RCC 7860 (cell line): ENCODE results near the gene MX2.

Source experiments
- DNase-seq: peaks from one replicate; pipeline ENCODE4 v3.0.0-alpha.2; 2015; ENCODE audit warnings: low spot score
- FAIRE-seq: peaks from 2 replicates; lab custom pipeline; 2012; peaks lifted over from hg19 to GRCh38; lab: Jason Lieb, UNC

The MX2 gene

DNA sequence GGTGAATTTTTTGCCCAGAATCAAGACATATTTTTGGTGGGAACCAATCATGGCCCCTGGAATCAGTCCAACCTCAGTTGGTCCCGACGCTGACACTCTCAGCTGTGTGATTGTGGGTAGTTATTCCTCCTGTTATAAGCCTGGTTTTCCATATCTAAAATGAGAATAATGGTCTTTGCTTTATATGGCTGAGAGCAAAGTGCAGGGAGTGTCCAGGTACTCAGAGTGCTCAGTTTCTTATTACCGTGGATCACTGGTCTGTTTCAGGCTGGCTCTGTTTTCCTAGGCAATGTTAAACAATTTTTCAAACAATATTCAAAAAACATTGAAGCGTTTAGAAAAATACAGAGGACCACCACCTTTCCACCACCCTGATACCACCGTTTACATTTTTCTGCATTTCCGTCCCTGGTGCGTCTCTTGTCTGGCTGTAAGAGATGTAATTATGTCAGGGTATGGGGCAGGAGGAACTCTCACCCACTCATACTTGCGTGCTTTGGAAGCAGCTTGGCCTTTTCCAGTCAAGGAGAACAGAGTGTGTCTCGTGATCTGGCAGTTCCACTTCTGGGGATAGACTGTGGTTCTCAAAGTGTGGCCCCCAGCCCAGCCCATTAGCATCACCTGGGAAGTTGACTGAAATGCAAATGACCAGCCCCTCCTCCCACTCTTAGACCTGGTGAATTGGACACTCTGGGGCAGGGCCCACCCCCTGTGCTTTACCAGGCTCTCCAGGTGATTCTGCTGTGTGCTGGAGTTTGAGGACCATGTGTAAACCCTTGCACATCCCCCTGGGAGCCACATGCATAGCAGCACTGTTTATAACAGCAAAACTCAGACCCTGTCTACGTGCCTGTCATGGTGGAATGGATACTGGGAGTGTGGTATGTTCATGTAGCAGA is 71.0 kb downstream of the MX2 start:
- FAIRE-seq: no peak

DNA sequence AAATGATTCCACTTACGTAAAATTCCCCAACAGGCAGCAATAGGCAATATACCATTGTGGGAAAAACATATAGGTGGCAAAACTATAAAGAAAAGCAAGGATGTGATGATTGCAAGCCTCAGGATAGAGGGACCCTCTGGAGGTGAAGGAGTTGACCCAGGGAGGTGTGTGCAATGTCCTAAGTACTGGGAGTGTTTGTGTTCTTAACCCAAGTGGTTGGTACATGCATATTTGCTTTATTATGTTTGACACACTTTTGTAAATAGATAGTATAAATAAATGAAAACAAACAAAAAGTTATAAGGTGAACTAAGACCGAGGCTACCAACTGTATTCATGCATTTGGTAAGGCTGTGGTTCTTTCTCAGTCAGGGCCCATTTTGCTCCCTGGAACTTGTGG is 71.7 kb downstream of the MX2 start:
- FAIRE-seq (no peak), DNase-seq (no peak)

More for the DNA sequence above, 71.0 kb downstream of the MX2 start:
- DNase-seq: no peak

GRCh38 chr21:41435706-41436105 is 73.9 kb downstream of the MX2 start:
- DNase-seq: no peak
- FAIRE-seq: no peak

GRCh38 chr21:41437729-41438128 is 75.9 kb downstream of the MX2 start:
- no peak for FAIRE-seq
- DNase-seq: no peak

DNA sequence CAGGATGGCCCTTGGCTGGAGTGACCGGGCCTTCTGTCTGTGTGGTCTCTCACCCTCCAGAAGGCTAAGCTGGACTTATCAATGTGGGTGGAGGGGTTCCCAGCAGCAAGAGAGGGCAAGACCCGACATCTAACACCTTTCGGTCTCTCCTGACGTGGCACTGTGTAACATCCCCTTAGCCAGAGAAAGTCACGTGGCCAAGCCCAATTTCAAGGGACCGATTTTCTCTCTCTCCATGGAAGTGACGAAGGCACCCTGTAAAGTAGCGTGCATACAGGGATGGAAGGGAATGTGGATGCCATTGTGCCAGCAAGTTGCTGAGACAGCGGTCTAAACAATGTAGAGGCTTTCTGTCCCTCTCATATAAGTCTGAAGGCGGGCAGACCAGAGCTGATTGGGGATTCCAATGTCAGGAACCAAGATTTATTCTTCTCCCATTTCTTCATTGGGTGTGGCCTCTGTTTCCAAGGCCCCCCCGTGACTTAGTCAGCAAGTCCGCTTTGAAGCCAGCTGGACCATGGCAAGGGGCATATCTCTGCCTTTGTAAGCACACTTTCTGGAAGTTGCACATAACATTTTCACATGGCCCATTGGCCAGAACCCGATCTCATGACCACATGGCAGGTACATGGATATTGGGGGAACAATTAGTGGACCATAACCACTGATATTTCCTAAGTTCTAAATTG is 76.7 kb downstream of the MX2 start:
- DNase-seq: no peak

GRCh38 chr21:41439248-41439647 is 77.4 kb downstream of the MX2 start:
- DNase-seq: no peak
- FAIRE-seq: no peak

More for the DNA sequence above, 76.7 kb downstream of the MX2 start:
- FAIRE-seq: no peak

- no peak for DNase-seq
- FAIRE-seq: no peak
These were observed 79.7 kb downstream of the MX2 start for GRCh38 chr21:41441546-41441945.

- FAIRE-seq: no peak
- DNase-seq: no peak
These were observed 80.8 kb downstream of the MX2 start for GRCh38 chr21:41442481-41443186.

DNA sequence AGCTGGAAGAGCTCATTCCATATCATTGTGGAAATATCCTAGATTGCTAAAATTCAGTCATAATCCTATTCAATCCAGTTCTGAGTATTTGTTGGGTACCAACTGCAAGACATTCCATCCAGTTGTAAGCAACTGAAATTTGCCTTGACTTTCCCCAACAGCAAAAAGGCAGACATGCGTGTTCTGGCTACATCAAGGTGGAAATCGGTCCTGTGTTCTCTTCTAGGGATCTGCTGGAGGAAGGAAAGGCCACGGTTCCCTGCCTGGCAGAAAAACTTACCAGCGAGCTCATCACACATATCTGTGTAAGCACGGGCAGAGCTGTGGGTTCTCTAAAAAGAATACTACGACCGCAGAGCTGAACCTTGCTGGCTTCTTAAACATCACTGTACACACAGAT is 81.7 kb downstream of the MX2 start:
- no peak for FAIRE-seq
- no peak for DNase-seq

DNA sequence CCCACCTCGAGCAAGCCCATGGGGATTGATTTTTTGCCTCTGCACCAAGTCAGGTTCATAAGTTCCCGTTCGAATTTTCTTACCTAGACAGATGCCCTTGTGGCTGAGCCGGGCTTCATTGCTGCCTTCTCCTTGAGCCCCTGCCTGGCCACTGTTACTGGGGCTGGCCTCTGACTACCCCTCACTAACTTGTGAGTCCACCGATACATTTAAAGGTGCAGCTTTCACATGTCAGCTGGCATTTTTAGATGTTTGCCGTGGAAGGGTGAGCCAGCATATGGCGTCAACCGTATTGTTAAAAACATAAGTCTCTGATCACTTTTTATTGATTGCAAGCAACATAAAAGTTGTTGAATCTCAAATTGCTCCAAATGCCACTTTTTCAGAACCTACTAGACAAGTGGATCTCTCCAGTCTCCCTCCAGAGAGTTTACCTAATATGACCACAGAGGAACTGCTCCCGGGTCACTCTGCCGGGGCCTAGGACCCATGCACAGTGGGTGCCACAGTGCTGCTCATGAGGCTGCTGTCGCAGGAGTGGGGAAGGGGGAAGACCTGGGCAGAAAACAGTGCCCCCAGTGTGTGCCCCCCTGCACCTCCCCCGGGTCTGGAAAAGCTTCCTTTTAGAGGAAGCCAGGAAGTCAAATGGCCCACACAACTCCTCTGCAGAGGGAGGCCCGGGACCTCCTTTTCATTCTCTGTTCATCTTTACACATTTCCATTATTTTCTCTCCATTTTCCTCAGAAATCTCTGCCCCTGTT is 83.1 kb downstream of the MX2 start:
- DNase-seq (no peak), FAIRE-seq (no peak)

GRCh38 chr21:41445465-41445862 is 83.6 kb downstream of the MX2 start:
- no peak for FAIRE-seq
- DNase-seq: no peak

- DNase-seq (no peak), FAIRE-seq (no peak)
These were observed 84.8 kb downstream of the MX2 start for GRCh38 chr21:41446586-41446985.

DNA sequence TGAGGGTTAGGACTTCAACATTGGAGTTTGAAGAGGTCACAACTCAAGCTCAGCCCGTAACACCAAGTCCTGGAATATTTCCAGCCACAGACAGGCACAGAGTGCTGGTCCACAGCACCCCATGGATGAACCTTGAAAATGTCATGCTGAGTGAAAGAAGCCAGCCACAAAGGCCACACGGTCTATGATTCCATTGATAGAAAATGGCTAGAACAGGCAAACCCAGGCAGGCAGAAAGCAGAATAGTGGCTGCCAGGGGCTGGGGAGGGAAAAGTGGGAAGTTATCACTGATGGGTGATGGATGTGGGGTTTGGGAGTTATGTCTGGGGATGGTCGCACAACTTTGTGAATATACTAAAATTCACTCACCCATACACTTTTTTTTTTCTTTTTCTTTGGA is 85.5 kb downstream of the MX2 start:
- no peak for FAIRE-seq
- DNase-seq: no peak

GRCh38 chr21:41449613-41450012 is 87.8 kb downstream of the MX2 start:
- FAIRE-seq (no peak), DNase-seq (no peak)

GRCh38 chr21:41451753-41452676 is 90.2 kb downstream of the MX2 start:
- FAIRE-seq (no peak), DNase-seq (no peak)

DNA sequence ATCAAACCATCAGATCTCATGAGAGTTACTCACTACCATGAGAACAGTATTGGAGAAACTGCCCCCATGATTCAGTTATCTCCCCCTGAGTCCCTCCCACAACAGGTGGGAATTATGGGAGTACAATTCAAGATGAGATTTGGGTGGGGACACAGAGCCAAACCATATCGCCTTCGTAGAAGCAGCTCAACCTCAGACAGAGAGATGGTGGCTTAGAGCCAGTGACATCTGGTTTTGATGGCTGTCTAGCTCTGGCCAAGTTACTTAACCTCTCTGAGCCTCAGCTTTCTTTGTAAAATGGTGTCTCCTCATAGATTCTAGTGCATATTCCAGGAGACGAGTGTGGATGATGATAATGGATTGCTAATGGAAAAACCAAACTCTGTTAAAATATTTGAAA is 91.4 kb downstream of the MX2 start:
- FAIRE-seq (no peak), DNase-seq (no peak)

- no peak for FAIRE-seq
- no peak for DNase-seq
These were observed 91.9 kb downstream of the MX2 start for GRCh38 chr21:41453761-41454160.

DNA sequence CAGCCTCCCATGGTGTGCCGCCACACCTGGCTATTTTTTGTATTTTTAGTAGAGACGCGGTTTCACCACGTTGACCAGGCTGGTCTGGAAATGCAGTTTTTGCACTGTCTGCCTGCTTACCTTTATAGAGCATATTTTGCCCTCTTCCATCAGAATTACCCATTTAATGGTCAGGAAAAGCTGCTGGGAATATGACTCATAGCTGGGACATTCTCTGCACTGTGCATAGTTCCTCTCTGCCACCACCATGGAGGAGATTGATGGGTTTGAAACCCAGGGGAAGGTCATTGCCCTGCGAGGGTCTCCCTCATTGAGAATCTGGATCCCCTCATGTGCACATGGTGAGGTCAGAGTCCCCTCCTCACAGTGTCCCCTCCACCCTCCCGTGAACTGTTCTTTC is 96.3 kb downstream of the MX2 start:
- DNase-seq (no peak), FAIRE-seq (no peak)

- DNase-seq (no peak), FAIRE-seq (no peak)
These were observed 96.7 kb downstream of the MX2 start for GRCh38 chr21:41458559-41458958.
